Activated CD8-positive, alpha-beta memory T cell treated with anti-CD3 and anti-CD28 coated beads, Interleukin-2, amount 50 U/mL, for 48 hours (primary cell): ENCODE data around the gene BMP7.
"Not testable (repeated sequence)": the region's sequence is repeated elsewhere in the genome, so short reads cannot be mapped to it uniquely, and the experiment has no call there.

Source experiments
- DNase-seq: peaks from one replicate; pipeline ENCODE4 v3.0.0-alpha.2; 2020

Gene BMP7

GRCh38 chr20:57287007-57287880, 20.8 kb upstream of the BMP7 start:
- DNase-seq = no peak

- DNase-seq = no peak
Observed at GRCh38 chr20:57283860-57284259, 17.4 kb upstream of the BMP7 start.

- DNase-seq = no peak
Observed at GRCh38 chr20:57282670-57283361, 16.4 kb upstream of the BMP7 start.

GRCh38 chr20:57281900-57282299, 15.5 kb upstream of the BMP7 start:
- DNase-seq = no peak

GRCh38 chr20:57280221-57280620, 13.8 kb upstream of the BMP7 start:
- no peak for DNase-seq

- DNase-seq = not testable (repeated sequence)
Observed at GRCh38 chr20:57279548-57279947, 13.1 kb upstream of the BMP7 start.

- DNase-seq = no peak
Observed at GRCh38 chr20:57278457-57278856, 12.0 kb upstream of the BMP7 start.

GRCh38 chr20:57277398-57278105, 11.1 kb upstream of the BMP7 start:
- DNase-seq = no peak

GRCh38 chr20:57276221-57276620, 9.8 kb upstream of the BMP7 start:
- DNase-seq = no peak

GRCh38 chr20:57275813-57276212, 9.4 kb upstream of the BMP7 start:
- no peak for DNase-seq

- no peak for DNase-seq
Observed at GRCh38 chr20:57275334-57275733, 8.9 kb upstream of the BMP7 start.

GRCh38 chr20:57274846-57275245, 8.4 kb upstream of the BMP7 start:
- DNase-seq = no peak

GRCh38 chr20:57274299-57274698, 7.9 kb upstream of the BMP7 start:
- DNase-seq = no peak

GRCh38 chr20:57272883-57273535, 6.6 kb upstream of the BMP7 start:
- DNase-seq = no peak

- no peak for DNase-seq
Observed at GRCh38 chr20:57270204-57270984, 4.0 kb upstream of the BMP7 start.

- DNase-seq = no peak
Observed at GRCh38 chr20:57269148-57269984, 2.9 kb upstream of the BMP7 start.

GRCh38 chr20:57268399-57269076, 2.1 kb upstream of the BMP7 start:
- DNase-seq = no peak

- DNase-seq = no peak
Observed at GRCh38 chr20:57267158-57267821, 849 bp upstream of the BMP7 start.

- no peak for DNase-seq
Observed at GRCh38 chr20:57265997-57266290, 497 bp downstream of the BMP7 start.

GRCh38 chr20:57265336-57265996, 975 bp downstream of the BMP7 start:
- no peak for DNase-seq
